NCI-H2107 (cell line): ENCODE data around the gene TIE1.

Experiments used
- DNase-seq: peaks from one replicate; lab custom pipeline; 2025; lab: John Stamatoyannopoulos, UW

Gene TIE1

GRCh38 chr1:43293896-43294760 lies 6.7 kb upstream of the TIE1 start:
- DNase-seq, result no peak

GRCh38 chr1:43294761-43295160 lies 6.0 kb upstream of the TIE1 start:
- no peak for DNase-seq

- no peak for DNase-seq
These were observed 4.6 kb upstream of the TIE1 start for GRCh38 chr1:43296207-43296606.

GRCh38 chr1:43298055-43298454 lies 2.7 kb upstream of the TIE1 start:
- no peak for DNase-seq

GRCh38 chr1:43299101-43299500 lies 1.7 kb upstream of the TIE1 start:
- DNase-seq, result no peak

GRCh38 chr1:43302201-43302600 lies 1.4 kb downstream of the TIE1 start:
- no peak for DNase-seq

GRCh38 chr1:43302721-43303470 lies 2.1 kb downstream of the TIE1 start:
- DNase-seq, result no peak

- no peak for DNase-seq
These were observed 2.9 kb downstream of the TIE1 start for GRCh38 chr1:43303471-43304313.

GRCh38 chr1:43304314-43304681 lies 3.5 kb downstream of the TIE1 start:
- DNase-seq, result no peak

GRCh38 chr1:43304771-43305300 lies 4.1 kb downstream of the TIE1 start:
- no peak for DNase-seq

- no peak for DNase-seq
These were observed 4.7 kb downstream of the TIE1 start for GRCh38 chr1:43305461-43305860.

GRCh38 chr1:43305926-43306687 lies 5.3 kb downstream of the TIE1 start:
- DNase-seq, result no peak

GRCh38 chr1:43306688-43307457 lies 6.1 kb downstream of the TIE1 start:
- no peak for DNase-seq

GRCh38 chr1:43307458-43308158 lies 6.8 kb downstream of the TIE1 start:
- no peak for DNase-seq

- DNase-seq, result no peak
These were observed 8.0 kb downstream of the TIE1 start for GRCh38 chr1:43308635-43309404.

- no peak for DNase-seq
These were observed 8.7 kb downstream of the TIE1 start for GRCh38 chr1:43309405-43310025.

- DNase-seq, result no peak
These were observed 10.7 kb downstream of the TIE1 start for GRCh38 chr1:43311521-43311920.

- DNase-seq, result no peak
These were observed 11.4 kb downstream of the TIE1 start for GRCh38 chr1:43312212-43312623.
